ENCODE data around the gene ARFRP1.
"Not testable (repeated sequence)": the region's sequence is repeated elsewhere in the genome, so short reads cannot be mapped to it uniquely, and the experiment has no call there.

Gene ARFRP1

GRCh38 chr20:63678071-63678470 lies 29.7 kb downstream of the ARFRP1 start:
- no peak for DNase-seq (ENCODE audit: low read depth in 4 of 4, low spot score in 1 of 4)

- no peak for DNase-seq (ENCODE audit: low read depth in 4 of 4, low spot score in 1 of 4)
Measured at GRCh38 chr20:63675681-63676368, 32.0 kb downstream of the ARFRP1 start.

GRCh38 chr20:63673951-63674350 lies 33.8 kb downstream of the ARFRP1 start:
- DNase-seq (ENCODE audit: low read depth in 4 of 4, low spot score in 1 of 4) = no peak

GRCh38 chr20:63672666-63673065 lies 35.1 kb downstream of the ARFRP1 start:
- DNase-seq (ENCODE audit: low read depth in 4 of 4, low spot score in 1 of 4) = no peak

GRCh38 chr20:63671695-63672094 lies 36.1 kb downstream of the ARFRP1 start:
- DNase-seq (ENCODE audit: low read depth in 4 of 4, low spot score in 1 of 4) = not testable (repeated sequence)

- DNase-seq (ENCODE audit: low read depth in 4 of 4, low spot score in 1 of 4) = no peak
Measured at GRCh38 chr20:63668351-63668750, 39.4 kb downstream of the ARFRP1 start.

GRCh38 chr20:63667858-63668257 lies 39.9 kb downstream of the ARFRP1 start:
- DNase-seq (ENCODE audit: low read depth in 4 of 4, low spot score in 1 of 4) = no peak

- no peak for DNase-seq (ENCODE audit: low read depth in 4 of 4, low spot score in 1 of 4)
Measured at GRCh38 chr20:63665708-63666107, 42.1 kb downstream of the ARFRP1 start.

- no peak for DNase-seq (ENCODE audit: low read depth in 4 of 4, low spot score in 1 of 4)
Measured at GRCh38 chr20:63664861-63665594, 42.7 kb downstream of the ARFRP1 start.

- DNase-seq (ENCODE audit: low read depth in 4 of 4, low spot score in 1 of 4) = no peak
Measured at GRCh38 chr20:63664143-63664851, 43.5 kb downstream of the ARFRP1 start.

GRCh38 chr20:63663332-63664066 lies 44.3 kb downstream of the ARFRP1 start:
- no peak for DNase-seq (ENCODE audit: low read depth in 4 of 4, low spot score in 1 of 4)

- DNase-seq (ENCODE audit: low read depth in 4 of 4, low spot score in 1 of 4) = no peak
Measured at GRCh38 chr20:63662813-63663189, 45.0 kb downstream of the ARFRP1 start.

- no peak for DNase-seq (ENCODE audit: low read depth in 4 of 4, low spot score in 1 of 4)
Measured at GRCh38 chr20:63661959-63662812, 45.6 kb downstream of the ARFRP1 start.

GRCh38 chr20:63661108-63661507 lies 46.7 kb downstream of the ARFRP1 start:
- DNase-seq (ENCODE audit: low read depth in 4 of 4, low spot score in 1 of 4) = no peak

- no peak for DNase-seq (ENCODE audit: low read depth in 4 of 4, low spot score in 1 of 4)
Measured at GRCh38 chr20:63660622-63661021, 47.2 kb downstream of the ARFRP1 start.

GRCh38 chr20:63660174-63660573 lies 47.6 kb downstream of the ARFRP1 start:
- not testable (repeated sequence) for DNase-seq (ENCODE audit: low read depth in 4 of 4, low spot score in 1 of 4)

- no peak for DNase-seq (ENCODE audit: low read depth in 4 of 4, low spot score in 1 of 4)
Measured at GRCh38 chr20:63659370-63659769, 48.4 kb downstream of the ARFRP1 start.

- DNase-seq (ENCODE audit: low read depth in 4 of 4, low spot score in 1 of 4) = no peak
Measured at GRCh38 chr20:63658749-63659187, 49.0 kb downstream of the ARFRP1 start.

- peak; percentile 80 to 84 (median 82) for DNase-seq (ENCODE audit: low read depth in 4 of 4, low spot score in 1 of 4)
Measured at GRCh38 chr20:63657937-63658748, 49.6 kb downstream of the ARFRP1 start, which contains the start of gene RTEL1. RTEL1 (plus strand) TSS chr20:63658312; CDS start chr20:63659403, 1,091 bp downstream.
